ENCODE results near the gene PRDM2.

The PRDM2 gene

GRCh38 chr1:13823126-13823880 is 123.3 kb downstream of the PRDM2 start:
- no peak for DNase-seq

DNA sequence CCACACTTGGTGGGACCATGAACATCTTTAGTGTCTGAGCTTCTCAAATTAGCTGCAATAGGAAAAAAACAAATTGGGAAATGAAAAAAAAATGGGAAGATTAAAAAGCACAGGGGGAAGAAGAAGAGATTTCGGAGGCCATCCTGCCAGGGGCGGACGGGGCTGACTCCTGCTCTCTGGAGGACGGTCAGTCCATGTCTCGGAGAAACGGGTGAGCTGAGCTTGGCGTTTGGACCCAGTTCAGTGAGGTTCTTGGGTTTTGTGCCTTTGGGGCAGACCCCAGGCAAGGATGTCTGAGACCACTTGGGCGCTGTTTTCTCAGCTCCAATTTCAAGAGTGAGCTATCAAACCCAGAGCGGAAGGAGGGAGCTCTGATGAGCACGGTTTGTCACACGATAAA is 123.9 kb downstream of the PRDM2 start:
- no peak for DNase-seq

GRCh38 chr1:13824626-13825025 is 124.6 kb downstream of the PRDM2 start:
- DNase-seq = no peak

GRCh38 chr1:13825033-13825432 is 125.0 kb downstream of the PRDM2 start:
- no peak for DNase-seq

GRCh38 chr1:13826009-13826408 is 126.0 kb downstream of the PRDM2 start:
- no peak for DNase-seq

GRCh38 chr1:13826591-13826990 is 126.6 kb downstream of the PRDM2 start:
- no peak for DNase-seq

GRCh38 chr1:13828454-13829151 is 128.6 kb downstream of the PRDM2 start:
- peak; percentile 42 for DNase-seq

GRCh38 chr1:13829152-13829769 is 129.3 kb downstream of the PRDM2 start:
- no peak for DNase-seq

- DNase-seq = no peak
Observed at GRCh38 chr1:13830170-13830569, 130.2 kb downstream of the PRDM2 start.

DNA sequence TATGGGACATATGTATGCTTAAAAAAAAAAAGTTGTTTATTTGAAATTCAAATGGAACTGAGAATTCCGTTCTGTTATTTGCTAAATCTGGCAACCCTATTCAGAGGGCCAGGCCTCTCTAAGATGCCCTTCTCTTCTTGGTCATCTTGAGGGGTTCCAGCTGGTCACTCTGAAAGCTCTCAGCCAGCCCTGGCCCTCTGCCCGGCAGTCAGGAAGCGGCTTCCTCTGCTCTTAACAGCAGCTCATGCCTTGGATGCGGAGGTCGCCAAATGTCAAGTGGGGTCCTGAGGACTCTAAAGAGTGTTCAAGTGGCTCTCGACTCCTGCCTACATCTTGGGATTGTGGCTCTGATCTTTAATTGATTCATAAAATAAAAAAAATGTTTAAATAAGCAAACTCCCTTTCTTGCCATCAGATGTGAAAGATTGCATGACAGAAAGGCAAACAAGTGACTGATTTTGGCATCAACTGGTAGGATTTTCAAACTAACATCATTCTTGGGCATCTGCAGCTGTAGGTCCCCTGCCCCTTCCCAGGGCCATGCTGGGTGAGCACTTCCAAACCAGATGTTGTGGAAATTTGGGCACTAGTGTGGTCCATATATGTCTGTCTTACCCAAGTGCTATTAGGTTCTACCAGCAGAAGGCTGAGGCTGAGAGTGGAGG is 130.8 kb downstream of the PRDM2 start:
- DNase-seq = no peak

DNA sequence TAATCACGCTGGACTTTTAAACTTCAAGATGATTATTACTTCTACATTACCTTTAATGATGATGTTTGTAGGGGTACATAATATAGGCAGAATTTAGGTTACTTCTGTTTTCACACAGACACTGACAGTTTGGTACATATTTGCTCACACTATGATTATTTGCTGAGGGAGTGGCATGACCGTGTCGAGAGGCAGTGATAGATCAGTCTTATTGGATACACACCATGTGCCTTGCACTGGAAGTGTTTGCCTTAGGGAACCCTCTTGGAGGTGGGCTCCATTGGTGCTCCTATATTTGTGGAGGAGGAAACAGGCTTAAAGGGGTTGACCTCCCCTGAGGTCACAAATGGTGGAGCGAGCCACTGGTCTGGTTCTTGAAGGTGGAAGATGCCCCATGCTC is 132.1 kb downstream of the PRDM2 start:
- DNase-seq = no peak

DNA sequence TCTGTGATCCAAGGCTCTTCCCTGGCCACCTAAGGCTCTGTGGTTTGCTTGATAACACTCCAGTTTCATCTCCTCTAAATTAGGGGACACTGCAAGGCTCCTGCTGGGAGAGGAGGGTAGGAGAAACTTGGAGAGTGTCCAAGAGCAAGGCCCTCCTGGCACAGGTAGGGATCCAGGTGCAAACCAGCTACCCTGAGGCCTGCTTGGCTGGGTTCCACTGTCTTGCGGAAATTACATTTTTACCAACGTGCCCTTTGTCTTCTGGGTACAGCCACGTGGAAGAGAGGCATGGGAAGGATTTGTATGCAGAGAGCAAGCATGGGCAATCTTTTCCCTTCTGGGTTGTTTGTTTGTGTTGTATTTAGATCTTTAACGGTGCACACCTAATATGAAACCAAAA is 132.5 kb downstream of the PRDM2 start:
- DNase-seq = no peak

DNA sequence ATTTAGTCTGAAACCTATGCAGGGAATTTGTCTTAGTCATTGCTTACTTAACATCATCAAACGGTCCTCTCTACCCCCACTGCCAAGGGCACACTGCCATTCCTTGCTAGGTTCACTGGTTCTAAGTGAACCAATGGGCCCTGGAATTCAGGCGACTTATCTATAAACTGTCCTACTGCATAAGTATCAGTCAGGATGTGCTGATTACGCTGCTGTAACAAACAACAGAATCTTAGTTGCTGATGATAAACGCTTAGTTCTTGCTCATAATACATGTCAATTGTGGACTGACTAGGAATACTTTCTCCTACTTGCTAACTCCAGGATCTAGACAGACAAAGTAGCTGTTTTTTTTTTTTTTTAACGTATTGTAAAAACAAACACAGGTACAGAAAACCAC is 136.1 kb downstream of the PRDM2 start:
- no peak for DNase-seq

DNA sequence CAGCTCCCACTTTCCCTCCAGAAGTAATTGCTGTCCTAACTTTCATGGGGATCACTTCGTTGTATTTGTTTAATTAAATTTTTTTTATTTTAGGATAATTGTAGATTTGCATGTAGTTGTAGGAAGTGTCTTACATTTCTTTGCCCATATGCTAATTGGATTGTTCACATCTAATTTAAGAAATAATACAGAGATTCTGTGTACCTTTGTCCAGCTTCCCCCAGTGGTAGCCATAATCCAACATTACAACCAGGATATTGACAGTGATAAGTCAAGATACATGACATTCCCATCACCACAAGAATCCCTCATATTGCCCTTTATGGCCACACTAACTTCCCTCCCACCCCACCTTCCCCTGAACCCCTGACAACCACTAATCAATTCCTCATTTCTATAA is 136.6 kb downstream of the PRDM2 start:
- DNase-seq = no peak

GRCh38 chr1:13838236-13838635 is 138.2 kb downstream of the PRDM2 start:
- DNase-seq = no peak

DNA sequence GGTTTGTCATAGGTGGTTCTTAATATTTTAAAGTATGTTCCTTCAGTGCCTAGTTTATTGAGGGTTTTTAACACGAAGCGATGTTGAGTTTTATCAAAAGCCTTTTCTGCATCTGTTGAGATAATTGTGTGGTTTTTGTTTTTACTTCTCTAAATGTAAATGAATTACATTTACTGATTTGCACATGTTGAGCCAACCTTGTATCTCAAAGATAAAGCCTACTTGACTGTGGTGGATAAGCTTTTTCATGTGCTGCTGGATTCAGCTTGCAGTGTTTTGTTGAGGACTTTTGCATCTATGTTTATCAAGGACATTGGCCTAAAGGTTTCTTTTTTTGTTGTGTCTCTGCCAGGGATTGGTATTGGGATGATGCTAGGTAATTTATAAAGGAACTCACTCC is 142.5 kb downstream of the PRDM2 start:
- no peak for DNase-seq

DNA sequence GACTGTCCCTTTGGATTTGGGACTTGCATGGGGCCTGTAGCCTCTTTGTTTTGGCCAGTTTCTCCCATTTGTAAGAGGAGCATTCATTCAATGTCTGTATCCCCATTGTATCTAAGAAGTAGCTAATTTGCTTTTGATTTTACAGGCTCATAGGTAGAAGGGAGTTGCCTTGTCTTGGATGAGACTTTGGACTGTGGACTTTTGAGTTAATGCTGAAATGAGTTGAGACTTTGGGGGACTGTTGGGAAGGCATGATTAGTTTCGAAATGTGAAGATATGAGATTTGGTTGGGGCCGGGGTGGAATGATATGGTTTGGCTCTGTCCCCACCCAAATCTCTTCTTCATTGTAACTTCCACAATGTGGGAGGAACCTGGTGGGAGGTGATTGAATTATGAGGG is 151.7 kb downstream of the PRDM2 start:
- DNase-seq = no peak

- no peak for DNase-seq
Observed at GRCh38 chr1:13855554-13855953, 155.6 kb downstream of the PRDM2 start.

GRCh38 chr1:13860031-13860430 is 160.0 kb downstream of the PRDM2 start:
- no peak for DNase-seq

DNA sequence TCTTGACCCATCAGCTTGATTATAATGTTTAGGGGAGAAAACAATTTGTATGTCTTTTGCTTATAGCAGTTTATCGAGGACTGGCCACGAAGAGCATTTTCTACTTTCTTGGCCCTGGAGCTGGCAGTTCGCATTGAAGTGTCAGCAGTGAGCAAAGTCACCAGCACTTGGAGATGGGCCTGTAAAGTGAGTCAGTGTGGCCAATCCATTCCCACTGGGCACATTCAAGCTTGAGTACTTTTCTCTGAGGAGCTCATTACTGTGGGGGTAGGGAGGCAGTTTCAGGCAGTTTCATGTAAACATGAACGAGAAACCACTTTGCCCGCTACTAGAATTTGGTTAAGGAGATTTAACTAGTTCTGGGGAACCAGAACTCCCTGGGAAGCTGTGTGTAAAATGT is 164.8 kb downstream of the PRDM2 start:
- DNase-seq = no peak

DNA sequence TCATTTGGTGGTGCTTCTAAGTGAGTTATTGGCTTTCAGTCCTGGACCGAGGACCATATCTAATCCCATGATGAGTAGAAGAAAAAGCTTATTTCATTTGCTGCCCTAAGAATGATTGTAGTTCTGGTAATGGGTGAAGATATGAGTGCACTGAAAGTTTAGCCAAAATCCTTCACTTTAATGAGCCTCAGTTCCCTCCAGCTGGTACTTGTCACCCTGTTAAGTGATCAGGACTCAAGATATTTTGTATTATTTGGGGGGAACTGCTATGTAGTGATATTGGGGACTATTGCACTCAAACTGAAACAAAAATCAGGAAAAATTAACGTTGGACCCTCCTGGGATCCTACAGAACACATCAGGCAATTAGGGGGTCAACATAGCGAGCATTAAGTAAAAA is 165.9 kb downstream of the PRDM2 start:
- DNase-seq = no peak

- DNase-seq = no peak
Observed at GRCh38 chr1:13867603-13868002, 167.6 kb downstream of the PRDM2 start.

- no peak for DNase-seq
Observed at GRCh38 chr1:13869172-13869797, 169.3 kb downstream of the PRDM2 start.

Data from activated T-cell treated with anti-CD3 and anti-CD28 coated beads, Interleukin-2, amount 50 U/mL, for 1 hour (primary cell).